Stomach (tissue), 9 donors: Measurements from ENCODE around the gene SLC2A6. TPM values are rescaled to one million over a fixed set of nuclear protein-coding genes. Genes with fewer than 3 reads are reported as not detected.

Source experiments
- DNase-seq, 2 donors: peaks; one replicate each; pipeline versions ENCODE4 v3.0.0 to v3.0.0-alpha.2; 2013 to 2019
- H3K27ac ChIP-seq, 5 donors: fragments of 200-600 bp in 4 of 5; sonication (generic) in 4 of 5; one replicate each; pipeline ENCODE4 v1.5.1; 2013 to 2019; ENCODE audit warnings: mild to moderate bottlenecking in 1 of 5, moderate library complexity in 1 of 5
- H3K27me3 ChIP-seq, 3 donors: fragments of 200-600 bp; sonication (generic); one replicate each; pipeline ENCODE4 v1.5.1; 2017 to 2019; ENCODE audit warnings: mixed run types in 1 of 3
- H3K36me3 ChIP-seq, 4 donors: fragments of 200-600 bp; sonication (generic); 1 replicate in 3 of 4; 2 replicates in 1 of 4; pipeline ENCODE4 v1.5.1; 2016 to 2019
- H3K4me1 ChIP-seq, 4 donors: fragments of 200-600 bp; sonication (generic); one replicate each; pipeline ENCODE4 v1.5.1; 2016 to 2019
- H3K4me3 ChIP-seq, 4 donors: fragments of 200-600 bp; sonication (generic) in 3 of 4; one replicate each; pipeline ENCODE4 v1.5.1; 2016 to 2019; ENCODE audit warnings: mild to moderate bottlenecking in 1 of 4
- H3K9me3 ChIP-seq, 4 donors: fragments of 200-600 bp; sonication (generic); one replicate each; pipeline ENCODE4 v1.5.1; 2016 to 2019
- EP300 ChIP-seq: sonication (generic); formaldehyde crosslinking; IDR thresholded peaks from one replicate; pipeline ENCODE4 v1.6.1; 2017; ENCODE audit warnings: antibody characterized with exemption
- POLR2A ChIP-seq, 4 donors: fragments of 450-650 bp; IDR thresholded peaks; one replicate each; pipeline ENCODE4 v1.6.1; 2016; ENCODE audit warnings: antibody characterized with exemption in 4 of 4, control low read depth in 2 of 4, mild to moderate bottlenecking in 1 of 4, moderate library complexity in 1 of 4
- POLR2AphosphoS5 ChIP-seq, 3 donors: sonication (generic); formaldehyde crosslinking; IDR thresholded peaks; one replicate each; pipeline ENCODE4 v1.6.1; 2016; ENCODE audit warnings: antibody characterized with exemption in 3 of 3
- WGBS, 5 donors: extraction: QIAGEN DNeasy Blood & Tissue Kit in 3 of 5; methylation state at CpG; one replicate each; pipeline versions ENCODE4 v1.1.5 to v1.1.7; 2013 to 2018; 5-methylcytosine and 5-hydroxymethylcytosine counted together
- intact Hi-C: fragments of 100-400 bp; cut with DNase I; formaldehyde crosslinking; loops from one replicate; pipeline ENCODE4 v1.15.1; 2023; ENCODE audit warnings: low total_unique reads
- polyA plus RNA-seq, 3 donors: library from polyadenylated mRNA; stranded (reverse); fragments of 200-250 nt; gene quantifications; one replicate each; pipeline ENCODE4 v1.2.3, GENCODE V29; 2013
- total RNA-seq, 5 donors: library from RNA; depleted of rRNA; stranded (reverse); fragments of >200 nt; gene quantifications; one replicate each; pipeline versions ENCODE4 v1.1.0 to v1.2.3, GENCODE V29; 2014 to 2016
- TF ChIP-seq, protein P1 (sequence below), 7 experiments: fragments of 450-650 bp in 4 of 7; fragments of 200-600 bp in 3 of 7; sonication (generic) in 3 of 7; IDR thresholded peaks; one replicate each; pipeline ENCODE4 v1.5.1; 2016 to 2019; ENCODE audit warnings: antibody characterized with exemption in 7 of 7, control low read depth in 2 of 7, mild to moderate bottlenecking in 1 of 7
- donor health status: healthy with polysubstance abuse.
- donor health status: Bipolar disorder and iron deficiency.
- donor health status: healthy.

The SLC2A6 gene
- total and polyA plus RNA-seq, 8 donors: 0.55 to 14.3 (median 1.3) TPM; not detected in 2

GRCh38 chr9:133475292-133476012, 3.4 kb downstream of the SLC2A6 start:
- Histone ChIP-seq H3K4me3 (no peak overlapping the region), H3K27me3 (peaks cover 0 to 7% (median 0%) of the 10 kb centered on the region in 3 donors), H3K4me1 (peaks cover 27 to 42% (median 36%) of the 10 kb centered on the region in 4 donors), H3K9me3 (no peaks in the 10 kb centered on the region), H3K36me3 (peaks cover 0 to 23% (median 10%) of the 10 kb centered on the region in 4 donors), H3K27ac (no peak overlapping the region)
- WGBS, 5 donors: 86 to 90% (median 89%) methylated on average over 20 to 27 of the region's 27 CpGs
- intact Hi-C loops: no loop called here
- TF ChIP-seq, protein P1, sequence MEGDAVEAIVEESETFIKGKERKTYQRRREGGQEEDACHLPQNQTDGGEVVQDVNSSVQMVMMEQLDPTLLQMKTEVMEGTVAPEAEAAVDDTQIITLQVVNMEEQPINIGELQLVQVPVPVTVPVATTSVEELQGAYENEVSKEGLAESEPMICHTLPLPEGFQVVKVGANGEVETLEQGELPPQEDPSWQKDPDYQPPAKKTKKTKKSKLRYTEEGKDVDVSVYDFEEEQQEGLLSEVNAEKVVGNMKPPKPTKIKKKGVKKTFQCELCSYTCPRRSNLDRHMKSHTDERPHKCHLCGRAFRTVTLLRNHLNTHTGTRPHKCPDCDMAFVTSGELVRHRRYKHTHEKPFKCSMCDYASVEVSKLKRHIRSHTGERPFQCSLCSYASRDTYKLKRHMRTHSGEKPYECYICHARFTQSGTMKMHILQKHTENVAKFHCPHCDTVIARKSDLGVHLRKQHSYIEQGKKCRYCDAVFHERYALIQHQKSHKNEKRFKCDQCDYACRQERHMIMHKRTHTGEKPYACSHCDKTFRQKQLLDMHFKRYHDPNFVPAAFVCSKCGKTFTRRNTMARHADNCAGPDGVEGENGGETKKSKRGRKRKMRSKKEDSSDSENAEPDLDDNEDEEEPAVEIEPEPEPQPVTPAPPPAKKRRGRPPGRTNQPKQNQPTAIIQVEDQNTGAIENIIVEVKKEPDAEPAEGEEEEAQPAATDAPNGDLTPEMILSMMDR (IDR thresholded peaks at IDR 0.05): no peak
- TF ChIP-seq POLR2AphosphoS5 (IDR thresholded peaks at IDR 0.05): no peak
- no peak for TF ChIP-seq EP300
- DNase-seq: no peak

GRCh38 chr9:133474853-133475252, 4.0 kb downstream of the SLC2A6 start:
- TF ChIP-seq POLR2AphosphoS5 (IDR thresholded peaks at IDR 0.05): no peak
- TF ChIP-seq, protein P1 (IDR thresholded peaks at IDR 0.05): no peak
- no peak for TF ChIP-seq EP300
- no peak for TF ChIP-seq POLR2A (IDR thresholded peaks at IDR 0.05)
- H3K4me1 ChIP-seq: peaks cover 33 to 48% (median 40%) of the 10 kb centered on the region in 4 donors
- no peak overlapping the region for H3K27ac ChIP-seq
- peaks cover 0 to 25% (median 10%) of the 10 kb centered on the region in 4 donors for H3K36me3 ChIP-seq
- DNase-seq: no peak
- WGBS, 5 donors: 74 to 88% (median 86%) methylated on average over 14 to 20 of the region's 20 CpGs
- H3K27me3 ChIP-seq: peaks cover 0 to 7% (median 0%) of the 10 kb centered on the region in 3 donors
- no peaks in the 10 kb centered on the region for H3K9me3 ChIP-seq
- intact Hi-C loops: no loop called here
- H3K4me3 ChIP-seq: no peak overlapping the region

DNA sequence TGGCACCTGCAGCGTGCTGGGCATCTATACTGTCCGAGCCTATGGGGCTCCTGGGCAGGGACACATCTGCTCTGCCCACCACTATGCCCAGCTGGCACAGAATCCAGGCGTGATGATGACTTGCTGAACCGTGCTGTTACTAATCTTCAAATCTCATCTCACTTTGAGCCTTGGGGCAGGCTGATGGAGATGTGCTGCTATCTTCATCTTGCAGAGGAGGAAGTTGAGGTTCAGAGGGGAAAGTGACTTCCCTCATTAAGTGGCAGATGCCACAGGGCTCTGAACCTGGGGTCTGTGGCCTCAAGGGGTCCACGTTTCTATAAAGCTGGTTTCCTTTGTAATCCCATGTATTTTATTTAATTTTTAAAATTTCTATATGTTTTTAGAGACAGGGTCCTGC, 4.7 kb downstream of the SLC2A6 start:
- peaks cover 34 to 48% (median 40%) of the 10 kb centered on the region in 4 donors for H3K4me1 ChIP-seq
- peaks cover 0 to 1% (median 0%) of the 10 kb centered on the region in 3 donors for H3K27me3 ChIP-seq
- no peaks in the 10 kb centered on the region for H3K9me3 ChIP-seq
- 53 to 70% (median 66%) methylated on average over 1 to 5 of the region's 5 CpGs for WGBS, 5 donors
- TF ChIP-seq POLR2AphosphoS5 (IDR thresholded peaks at IDR 0.05) (no peak), EP300 (no peak), POLR2A (IDR thresholded peaks at IDR 0.05) (no peak)
- TF ChIP-seq, protein P1 (IDR thresholded peaks at IDR 0.05): no peak
- H3K27ac ChIP-seq: no peak overlapping the region
- H3K36me3 ChIP-seq: peaks cover 0 to 31% (median 12%) of the 10 kb centered on the region in 4 donors
- no peak overlapping the region for H3K4me3 ChIP-seq
- DNase-seq: no peak
- intact Hi-C loops: no loop called here

DNA sequence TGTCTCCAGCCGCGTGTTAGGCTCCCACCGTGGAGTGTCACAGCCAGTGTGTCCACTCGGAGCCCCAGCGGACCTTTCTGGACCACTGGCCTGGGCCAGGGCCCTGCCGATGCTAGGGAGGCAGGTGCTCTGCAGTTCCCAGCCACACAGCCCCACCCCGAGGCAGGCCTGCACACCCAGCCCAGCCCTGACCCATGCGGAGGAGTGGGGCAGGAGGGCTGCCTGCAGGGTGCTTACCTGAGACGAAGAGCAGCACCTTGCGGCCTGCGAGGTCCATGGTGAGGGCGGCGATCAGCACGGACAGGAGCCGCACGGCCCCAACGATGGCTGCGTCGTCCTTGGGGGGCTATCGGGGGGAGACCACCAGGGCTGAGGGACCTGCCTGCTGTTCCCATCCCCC, 5.2 kb downstream of the SLC2A6 start:
- Histone ChIP-seq H3K27ac (no peak overlapping the region), H3K4me3 (no peak overlapping the region), H3K9me3 (no peaks in the 10 kb centered on the region), H3K36me3 (peaks cover 2 to 36% (median 17%) of the 10 kb centered on the region in 4 donors), H3K4me1 (peaks cover 32 to 48% (median 36%) of the 10 kb centered on the region in 4 donors), H3K27me3 (no peaks in the 10 kb centered on the region)
- intact Hi-C loops: no loop called here
- TF ChIP-seq POLR2A (IDR thresholded peaks at IDR 0.05) (no peak), POLR2AphosphoS5 (IDR thresholded peaks at IDR 0.05) (no peak), EP300 (no peak)
- TF ChIP-seq, protein P1 (IDR thresholded peaks at IDR 0.05): no peak
- no peak for DNase-seq
- WGBS, 5 donors: 89 to 91% (median 91%) methylated on average over 19 to 20 of the region's 20 CpGs; no CpG with 5 or more reads in 1 of the 5 donors
